ENCODE results near the gene SLC6A9. TPM values are rescaled to one million over a fixed set of nuclear protein-coding genes. Genes with fewer than 3 reads are reported as not detected.

SLC6A9 gene
- total and polyA plus RNA-seq, 2 experiments from 2014 or later = 14.4 to 20.0 TPM

- Histone ChIP-seq H3F3A (replicated peaks; ENCODE audit: low read depth) (no peaks in the 10 kb centered on the region), H3K79me2 (replicated peaks; ENCODE audit: insufficient read depth) (no peaks in the 10 kb centered on the region), H3K27me3 (ENCODE audit: insufficient read depth) (no peaks in the 10 kb centered on the region), H3K36me3 (ENCODE audit: insufficient read depth) (no peaks in the 10 kb centered on the region), H3K4me2 (no peak overlapping the region), H2AFZ (no peak overlapping the region), H3K27ac (ENCODE audit: low read depth) (no peak overlapping the region), H3K4me3 (no peak overlapping the region), H4K20me1 (replicated peaks; ENCODE audit: insufficient read depth) (no peaks in the 10 kb centered on the region), H3K4me1 (ENCODE audit: insufficient read depth) (no peaks in the 10 kb centered on the region), H3K9me2 (ENCODE audit: insufficient read depth) (no peaks in the 10 kb centered on the region)
- Mint-ChIP-seq H3K4me3 (no peak overlapping the region), H3K4me1 (no peaks in the 10 kb centered on the region), H3K9me3 (no peaks in the 10 kb centered on the region), H3K36me3 (ENCODE audit: low read depth) (no peaks in the 10 kb centered on the region; the same call in 1 of the 3 replicates), H3K27ac (no peak overlapping the region), H3K27me3 (ENCODE audit: insufficient read depth, low read depth, poor library complexity) (peaks cover 8% of the 10 kb centered on the region)
- no peak for TF ChIP-seq EZH2phosphoT487 (IDR thresholded peaks at IDR 0.05; ENCODE audit: unreplicated experiment)
- TF ChIP-seq JUNB (IDR thresholded peaks at IDR 0.05; ENCODE audit: unreplicated experiment) = no peak
- TF ChIP-seq ZNF462 (CRISPR knock-in tag; IDR thresholded peaks at IDR 0.05) = no peak
- ATAC-seq (no peak), DNase-seq (ENCODE audit: low spot score) (no peak)
Observed at GRCh38 chr1:43961692-43962091, 69.6 kb downstream of the SLC6A9 start.

- Histone ChIP-seq H3K4me3 (no peak overlapping the region), H3K4me1 (ENCODE audit: insufficient read depth) (no peaks in the 10 kb centered on the region), H3K27me3 (ENCODE audit: insufficient read depth) (no peaks in the 10 kb centered on the region), H4K20me1 (replicated peaks; ENCODE audit: insufficient read depth) (no peaks in the 10 kb centered on the region), H3K9me2 (ENCODE audit: insufficient read depth) (no peaks in the 10 kb centered on the region), H3K36me3 (ENCODE audit: insufficient read depth) (no peaks in the 10 kb centered on the region), H3F3A (replicated peaks; ENCODE audit: low read depth) (no peaks in the 10 kb centered on the region), H2AFZ (no peak overlapping the region), H3K4me2 (no peak overlapping the region), H3K27ac (ENCODE audit: low read depth) (no peak overlapping the region), H3K79me2 (replicated peaks; ENCODE audit: insufficient read depth) (no peaks in the 10 kb centered on the region)
- no peaks in the 10 kb centered on the region; the same call in 1 of the 3 replicates for H3K36me3 Mint-ChIP-seq (ENCODE audit: low read depth)
- no peaks in the 10 kb centered on the region for H3K9me3 Mint-ChIP-seq
- no peaks in the 10 kb centered on the region for H3K4me1 Mint-ChIP-seq
- peaks cover 9% of the 10 kb centered on the region for H3K27me3 Mint-ChIP-seq (ENCODE audit: insufficient read depth, low read depth, poor library complexity)
- no peak for ATAC-seq
- no peak overlapping the region for H3K27ac Mint-ChIP-seq
- no peak overlapping the region for H3K4me3 Mint-ChIP-seq
- DNase-seq (ENCODE audit: low spot score) = no peak
- TF ChIP-seq CREB1 (CRISPR knock-in tag; IDR thresholded peaks at IDR 0.05; ENCODE audit: low read depth) = no peak
- no peak for TF ChIP-seq POLR2AphosphoS5 (IDR thresholded peaks at IDR 0.05; ENCODE audit: low read depth)
- no peak for TF ChIP-seq EZH2phosphoT487 (IDR thresholded peaks at IDR 0.05; ENCODE audit: unreplicated experiment)
- TF ChIP-seq JUNB (IDR thresholded peaks at IDR 0.05; ENCODE audit: unreplicated experiment) = no peak
- no peak for TF ChIP-seq STAT1 (IDR thresholded peaks at IDR 0.05; ENCODE audit: unreplicated experiment)
- no peak for TF ChIP-seq ZNF462 (CRISPR knock-in tag; IDR thresholded peaks at IDR 0.05)
- no peak for TF ChIP-seq ZNF114 (CRISPR knock-in tag; IDR thresholded peaks at IDR 0.05)
Observed at GRCh38 chr1:43960798-43961197, 70.5 kb downstream of the SLC6A9 start.

Measured in GM23338 (cell line).